ENCODE results near the gene TBX20. TPM values are rescaled to one million over a fixed set of nuclear protein-coding genes. Genes with fewer than 3 reads are reported as not detected.
"Not testable (repeated sequence)": the region's sequence is repeated elsewhere in the genome, so short reads cannot be mapped to it uniquely, and the experiment has no call there.

Gene TBX20
- total and polyA plus RNA-seq, 10 of the 15 experiments (the other 5 are each of a cell fraction or from before 2014, with no cell fraction given), result not detected

DNA sequence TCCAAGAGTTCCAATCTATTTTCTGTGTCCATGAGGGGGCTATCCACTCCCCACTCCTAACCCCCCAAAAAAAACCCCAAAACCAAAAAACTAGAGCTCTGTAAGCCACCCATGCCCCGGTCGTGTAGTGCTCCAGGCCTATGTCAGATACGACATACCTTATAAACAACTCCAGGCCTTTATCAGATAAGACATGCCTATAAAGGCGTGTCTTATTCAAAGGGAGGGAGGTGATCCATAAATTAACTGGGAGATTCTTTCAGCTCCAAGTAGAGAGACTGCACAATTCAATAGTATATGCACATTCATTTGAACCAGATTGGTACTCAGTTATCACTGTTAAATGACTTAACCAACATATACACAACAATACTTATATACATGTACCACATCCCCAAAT, 62.3 kb downstream of the TBX20 start:
- H4K20me1 ChIP-seq (ENCODE audit: control insufficient read depth, insufficient read depth); H3K4me2 ChIP-seq (ENCODE audit: control insufficient read depth, insufficient read depth); FAIRE-seq; H3K9ac ChIP-seq (ENCODE audit: control insufficient read depth, insufficient read depth, low read length); in situ Hi-C loops (cut with MboI); H3K4me1 ChIP-seq (ENCODE audit: control insufficient read depth, insufficient read depth, low read length); H3K4me3 ChIP-seq; H2AFZ ChIP-seq (ENCODE audit: control insufficient read depth, low read depth, low read length); H3K27ac ChIP-seq (ENCODE audit: control insufficient read depth, insufficient read depth); H3K36me3 ChIP-seq (ENCODE audit: control insufficient read depth in 2 of 2, insufficient read depth in 2 of 2, low read length in 1 of 2); DNase-seq (ENCODE audit: low read depth, low spot score); H3K9me3 ChIP-seq (replicated peaks; ENCODE audit: control insufficient read depth, insufficient read depth, low read length); BruUV-seq (replicated peaks); POLR2A ChIA-PET; H3K79me2 ChIP-seq (ENCODE audit: control insufficient read depth, insufficient read depth, low read length); RAD21 ChIA-PET (ENCODE audit: unreplicated experiment); ATAC-seq; H3K27me3 ChIP-seq (replicated peaks in 1 of 2; ENCODE audit: control insufficient read depth in 2 of 2, insufficient read depth in 2 of 2, low read length in 1 of 2): not testable (repeated sequence)
- ChIA-PET SMC1A (ENCODE audit: uncharacterized antibody, unreplicated experiment) (interaction anchor here (1.1 kb wide), 1 partner anchor 329 kb away, joined by 4 read pairs; no protein-coding TSS in a partner anchor), CTCF (interaction anchor here (1.5 kb wide), 1 partner anchor 433 kb away, joined by 6 read pairs; no protein-coding TSS in a partner anchor)
- 35% methylated on average over 4 of the region's 4 CpGs for WGBS (ENCODE audit: insufficient coverage, insufficient replicate concordance, low lambda C conversion rate, missing lambda C conversion rate)
- intact Hi-C loops (cut with micrococcal nuclease; ENCODE audit: unreplicated experiment), result loop anchor here (5.0 kb wide), 2 partner anchors 331 to 431 kb away; no protein-coding TSS in a partner anchor

DNA sequence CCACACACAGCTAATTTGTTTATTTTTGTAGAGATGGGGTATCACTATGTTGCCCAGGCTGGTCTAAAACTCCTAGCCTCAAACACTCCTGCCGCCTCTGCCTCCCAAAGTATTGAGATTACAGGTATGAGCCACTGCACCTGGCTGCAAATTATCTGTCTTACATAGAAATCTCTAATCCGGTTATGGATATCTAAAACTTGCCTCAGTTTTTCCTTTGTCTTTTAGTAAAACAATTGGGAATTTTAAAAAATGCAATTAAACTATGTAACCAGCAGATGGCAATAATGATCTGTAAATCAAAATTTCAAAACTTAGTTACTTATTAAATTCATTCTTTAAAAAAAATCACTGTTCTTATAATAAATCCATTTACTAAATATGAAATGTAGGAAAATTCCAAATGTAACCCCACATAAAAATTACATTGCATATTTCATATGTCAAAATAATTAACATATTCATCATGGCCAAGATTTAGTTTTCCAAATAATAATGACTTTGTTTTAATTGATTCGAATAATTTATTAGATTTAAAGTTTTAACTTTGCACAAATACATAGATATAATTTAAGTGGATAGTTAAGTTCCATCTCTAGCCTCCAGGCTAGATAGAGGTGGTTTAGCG, 63.6 kb downstream of the TBX20 start:
- H3K4me3 ChIP-seq; POLR2A ChIA-PET; H3K4me2 ChIP-seq (ENCODE audit: control insufficient read depth, insufficient read depth); H3K9me3 ChIP-seq (replicated peaks; ENCODE audit: control insufficient read depth, insufficient read depth, low read length); ATAC-seq; H3K4me1 ChIP-seq (ENCODE audit: control insufficient read depth, insufficient read depth, low read length); RAD21 ChIA-PET (ENCODE audit: unreplicated experiment); H3K27ac ChIP-seq (ENCODE audit: control insufficient read depth, insufficient read depth); DNase-seq (ENCODE audit: low read depth, low spot score); H3K79me2 ChIP-seq (ENCODE audit: control insufficient read depth, insufficient read depth, low read length); H2AFZ ChIP-seq (ENCODE audit: control insufficient read depth, low read depth, low read length); FAIRE-seq; BruUV-seq (replicated peaks); H3K27me3 ChIP-seq (replicated peaks in 1 of 2; ENCODE audit: control insufficient read depth in 2 of 2, insufficient read depth in 2 of 2, low read length in 1 of 2); in situ Hi-C loops (cut with MboI); H3K36me3 ChIP-seq (ENCODE audit: control insufficient read depth in 2 of 2, insufficient read depth in 2 of 2, low read length in 1 of 2); H3K9ac ChIP-seq (ENCODE audit: control insufficient read depth, insufficient read depth, low read length); H4K20me1 ChIP-seq (ENCODE audit: control insufficient read depth, insufficient read depth): not testable (repeated sequence)
- SMC1A ChIA-PET (ENCODE audit: uncharacterized antibody, unreplicated experiment), result interaction anchor here (1.1 kb wide), 1 partner anchor 330 kb away, joined by 4 read pairs; no protein-coding TSS in a partner anchor
- CTCF ChIA-PET, result interaction anchor here (1.5 kb wide), 1 partner anchor 434 kb away, joined by 6 read pairs; no protein-coding TSS in a partner anchor
- WGBS (ENCODE audit: insufficient coverage, insufficient replicate concordance, low lambda C conversion rate, missing lambda C conversion rate), result 41% methylated on average over 4 of the region's 4 CpGs
- intact Hi-C loops (cut with micrococcal nuclease; ENCODE audit: unreplicated experiment), result loop anchor here (5.0 kb wide), 2 partner anchors 332 to 432 kb away; no protein-coding TSS in a partner anchor

DNA sequence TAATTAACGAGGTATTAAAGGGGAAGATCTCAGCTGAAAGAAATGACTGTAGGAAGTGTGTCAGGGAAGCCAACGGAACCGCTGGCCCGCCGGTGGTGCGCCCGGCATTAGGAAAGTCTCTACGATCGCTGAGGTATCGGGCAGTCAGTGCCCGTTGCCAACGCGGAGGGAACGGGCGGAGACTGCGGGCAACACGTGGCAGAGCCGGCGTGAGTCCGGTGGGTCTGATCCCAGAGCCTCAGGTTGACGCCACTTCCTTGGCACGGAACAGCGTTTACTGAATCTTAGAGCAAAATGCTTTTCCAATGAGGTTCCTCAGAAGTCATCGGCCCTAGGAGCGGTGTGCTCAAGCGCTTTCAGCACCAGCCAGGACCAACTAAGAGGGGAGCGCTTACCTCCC, 67.1 kb downstream of the TBX20 start:
- H3K9ac ChIP-seq (ENCODE audit: control insufficient read depth, insufficient read depth, low read length); H3K4me2 ChIP-seq (ENCODE audit: control insufficient read depth, insufficient read depth); ATAC-seq; RAD21 ChIA-PET (ENCODE audit: unreplicated experiment); BruUV-seq (replicated peaks); H3K36me3 ChIP-seq (ENCODE audit: control insufficient read depth in 2 of 2, insufficient read depth in 2 of 2, low read length in 1 of 2); POLR2A ChIA-PET; H4K20me1 ChIP-seq (ENCODE audit: control insufficient read depth, insufficient read depth); in situ Hi-C loops (cut with MboI); H3K9me3 ChIP-seq (replicated peaks; ENCODE audit: control insufficient read depth, insufficient read depth, low read length); H3K79me2 ChIP-seq (ENCODE audit: control insufficient read depth, insufficient read depth, low read length); DNase-seq (ENCODE audit: low read depth, low spot score); H2AFZ ChIP-seq (ENCODE audit: control insufficient read depth, low read depth, low read length); H3K27me3 ChIP-seq (replicated peaks in 1 of 2; ENCODE audit: control insufficient read depth in 2 of 2, insufficient read depth in 2 of 2, low read length in 1 of 2); H3K4me1 ChIP-seq (ENCODE audit: control insufficient read depth, insufficient read depth, low read length); SMC1A ChIA-PET (ENCODE audit: uncharacterized antibody, unreplicated experiment); FAIRE-seq; H3K4me3 ChIP-seq; H3K27ac ChIP-seq (ENCODE audit: control insufficient read depth, insufficient read depth): not testable (repeated sequence)
- CTCF ChIA-PET, result interaction anchor here (0.6 kb wide), 1 partner anchor 365 kb away, joined by 3 read pairs; no protein-coding TSS in a partner anchor
- WGBS (ENCODE audit: insufficient coverage, insufficient replicate concordance, low lambda C conversion rate, missing lambda C conversion rate), result 15% methylated on average over 26 of the region's 27 CpGs
- intact Hi-C loops (cut with micrococcal nuclease; ENCODE audit: unreplicated experiment), result loop anchor here (5.0 kb wide), 1 partner anchor 351 kb away; no protein-coding TSS in a partner anchor
